Thymus (tissue), 14 donors: ENCODE measurements around the gene FAM89B. TPM values are rescaled to one million over a fixed set of nuclear protein-coding genes. Genes with fewer than 3 reads are reported as not detected.
"Not testable (repeated sequence)": the region's sequence is repeated elsewhere in the genome, so short reads cannot be mapped to it uniquely, and the experiment has no call there.

Experiments
- DNase-seq, 9 donors: peaks; one replicate each; pipeline ENCODE4 v3.0.0-alpha.2; 2013; ENCODE audit warnings: low spot score in 9 of 9, low read depth in 6 of 9, missing footprints in 1 of 9
- H3K27ac ChIP-seq, 2 donors: one replicate each; pipeline ENCODE4 v1.5.1; 2013; ENCODE audit warnings: control low read depth in 1 of 2, low read depth in 1 of 2, low read length in 1 of 2, mild to moderate bottlenecking in 1 of 2, moderate library complexity in 1 of 2
- H3K27me3 ChIP-seq, 2 donors: one replicate each; pipeline ENCODE4 v1.5.1; 2013; ENCODE audit warnings: low read length in 1 of 2; ENCODE audit not compliant: control insufficient read depth in 2 of 2, insufficient read depth in 1 of 2
- H3K36me3 ChIP-seq, 2 donors: one replicate each; pipeline ENCODE4 v1.5.1; 2013; ENCODE audit warnings: low read length in 1 of 2, mild to moderate bottlenecking in 1 of 2, moderate library complexity in 1 of 2; ENCODE audit not compliant: control insufficient read depth in 2 of 2, insufficient read depth in 2 of 2
- H3K4me1 ChIP-seq, 2 donors: one replicate each; pipeline ENCODE4 v1.5.1; 2013; ENCODE audit warnings: low read length in 2 of 2; ENCODE audit not compliant: control insufficient read depth in 2 of 2, insufficient read depth in 2 of 2
- H3K4me3 ChIP-seq, 2 donors: one replicate each; pipeline ENCODE4 v1.5.1; 2013; ENCODE audit warnings: low read length in 2 of 2, control low read depth in 1 of 2, mild to moderate bottlenecking in 1 of 2
- H3K9me3 ChIP-seq, 2 donors: one replicate each; pipeline ENCODE4 v1.5.1; 2013; ENCODE audit warnings: low read length in 1 of 2, mild to moderate bottlenecking in 1 of 2; ENCODE audit not compliant: control insufficient read depth in 2 of 2, insufficient read depth in 1 of 2
- WGBS: extraction: QIAGEN DNeasy Blood & Tissue Kit; methylation state at CpG from one replicate; pipeline ENCODE4 v1.1.7; 2013; 5-methylcytosine and 5-hydroxymethylcytosine counted together
- long read RNA-seq, 10 donors: transcript quantifications; one replicate each; lab custom pipeline, GENCODE V29; 2026
- polyA plus RNA-seq: library from polyadenylated mRNA; stranded (reverse); fragments of 200-250 nt; gene quantifications from one replicate; pipeline ENCODE4 v1.2.3, GENCODE V29; 2013
- total RNA-seq: library from RNA; stranded (reverse); fragments of 120-200 nt; gene quantifications from one replicate; pipeline ENCODE4 v1.2.4, GENCODE V29; 2013
- donor health status: healthy.

FAM89B gene
- total RNA-seq (47.2 TPM), polyA plus RNA-seq (62.2 TPM)
- long read RNA-seq, donor 1, partial matches to known transcripts, result 0 of 2 reads
- long read RNA-seq, donor 1, other reads (novel, unspliced or antisense), result 0 of 2 reads
- long read RNA-seq, donor 2, result 0 reads
- long read RNA-seq, donor 3, transcript FAM89B-201 (2 exons, 1,409 nt), result minor isoform, 7 of 66 reads
- long read RNA-seq, donor 3, transcript FAM89B-203 (2 exons, 1,263 nt), result major isoform, 40 of 66 reads
- long read RNA-seq, donor 3, transcript FAM89B-202 (2 exons, 1,337 nt), result minor isoform, 19 of 66 reads
- long read RNA-seq, donor 3, partial matches to known transcripts, result 0 of 66 reads
- long read RNA-seq, donor 3, other reads (novel, unspliced or antisense), result 0 of 66 reads
- long read RNA-seq, donor 4, transcript FAM89B-202 (2 exons, 1,337 nt), result minor isoform, 6 of 28 reads
- long read RNA-seq, donor 4, transcript FAM89B-203 (2 exons, 1,263 nt), result major isoform, 20 of 28 reads
- long read RNA-seq, donor 4, partial matches to known transcripts, result 0 of 28 reads
- long read RNA-seq, donor 4, other reads (novel, unspliced or antisense), result 0 of 28 reads
- long read RNA-seq, donor 5, transcript FAM89B-203 (2 exons, 1,263 nt), result major isoform, 51 of 79 reads
- long read RNA-seq, donor 5, transcript FAM89B-202 (2 exons, 1,337 nt), result minor isoform, 24 of 79 reads
- long read RNA-seq, donor 5, partial matches to known transcripts, result 0 of 79 reads
- long read RNA-seq, donor 5, other reads (novel, unspliced or antisense), result 0 of 79 reads
- long read RNA-seq, donor 6, transcript FAM89B-202 (2 exons, 1,337 nt), result minor isoform, 14 of 41 reads
- long read RNA-seq, donor 6, transcript FAM89B-203 (2 exons, 1,263 nt), result major isoform, 26 of 41 reads
- long read RNA-seq, donor 6, partial matches to known transcripts, result 0 of 41 reads
- long read RNA-seq, donor 6, other reads (novel, unspliced or antisense), result 0 of 41 reads
- long read RNA-seq, donor 7, transcript FAM89B-203 (2 exons, 1,263 nt), result major isoform, 9 of 34 reads
- long read RNA-seq, donor 7, transcript FAM89B-202 (2 exons, 1,337 nt), result minor isoform, 7 of 34 reads
- long read RNA-seq, donor 7, partial matches to known transcripts, result 17 of 34 reads
- long read RNA-seq, donor 7, other reads (novel, unspliced or antisense), result 0 of 34 reads
- long read RNA-seq, donor 8, transcript FAM89B-203 (2 exons, 1,263 nt), result major isoform, 7 of 16 reads
- long read RNA-seq, donor 8, transcript FAM89B-202 (2 exons, 1,337 nt), result major isoform, 7 of 16 reads
- long read RNA-seq, donor 8, partial matches to known transcripts, result 0 of 16 reads
- long read RNA-seq, donor 8, other reads (novel, unspliced or antisense), result 0 of 16 reads
- long read RNA-seq, donor 9, transcript FAM89B-203 (2 exons, 1,263 nt), result major isoform, 12 of 14 reads
- long read RNA-seq, donor 9, partial matches to known transcripts, result 0 of 14 reads
- long read RNA-seq, donor 9, other reads (novel, unspliced or antisense), result 0 of 14 reads
- long read RNA-seq, donor 10, transcript FAM89B-202 (2 exons, 1,337 nt), result minor isoform, 13 of 34 reads
- long read RNA-seq, donor 10, transcript FAM89B-203 (2 exons, 1,263 nt), result major isoform, 19 of 34 reads
- long read RNA-seq, donor 10, partial matches to known transcripts, result 0 of 34 reads
- long read RNA-seq, donor 10, other reads (novel, unspliced or antisense), result 0 of 34 reads

DNA sequence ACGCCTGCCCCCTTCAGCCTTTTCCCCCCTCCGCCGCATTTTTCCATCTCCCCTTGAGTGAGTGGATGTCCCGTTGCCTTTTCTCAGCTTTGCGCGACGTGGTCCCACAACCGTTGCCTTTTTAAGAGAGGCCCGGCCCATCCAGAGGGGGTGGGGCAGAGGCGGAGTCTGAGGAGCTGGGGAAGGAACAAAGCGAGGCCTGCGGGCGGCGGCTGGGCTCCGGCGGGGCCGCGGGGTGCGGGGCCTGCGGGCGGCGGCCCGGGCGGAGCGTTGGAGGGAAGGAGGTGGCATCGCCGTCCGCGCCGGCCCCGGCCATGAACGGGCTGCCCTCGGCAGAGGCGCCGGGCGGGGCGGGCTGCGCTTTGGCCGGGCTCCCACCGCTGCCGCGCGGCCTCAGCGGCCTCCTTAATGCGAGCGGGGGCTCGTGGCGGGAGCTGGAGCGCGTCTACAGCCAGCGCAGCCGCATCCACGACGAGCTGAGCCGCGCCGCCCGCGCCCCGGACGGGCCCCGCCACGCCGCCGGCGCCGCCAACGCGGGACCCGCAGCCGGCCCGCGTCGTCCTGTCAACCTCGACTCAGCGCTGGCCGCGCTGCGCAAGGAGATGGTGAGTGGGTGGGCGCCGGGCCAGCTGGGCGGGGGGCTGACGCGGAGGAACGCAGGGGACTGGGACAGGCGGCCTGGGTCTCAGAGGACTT is at the start of gene FAM89B:
Gene FAM89B (plus strand): TSS at position 183 of the 696 bp plus-strand sequence. CDS start 132 bp downstream, at position 315.
- peak within 1 kb of the TSS; percentile 80 to 84 for H3K4me3 ChIP-seq
- peaks cover 43 to 73% of the 10 kb centered on the region in 2 donors for H3K4me1 ChIP-seq
- peak in 7 of 9 donors; percentile 79 to 95 (median 90) for DNase-seq
- H3K36me3 ChIP-seq, result peaks cover 4 to 12% of the 10 kb centered on the region in 2 donors
- under 1% methylated on average over 86 of the region's 86 CpGs for WGBS
- no peaks in the 10 kb centered on the region for H3K27me3 ChIP-seq
- peak within 1 kb of the TSS; percentile 78 to 82 for H3K27ac ChIP-seq
- H3K9me3 ChIP-seq, result no peaks in the 10 kb centered on the region

DNA sequence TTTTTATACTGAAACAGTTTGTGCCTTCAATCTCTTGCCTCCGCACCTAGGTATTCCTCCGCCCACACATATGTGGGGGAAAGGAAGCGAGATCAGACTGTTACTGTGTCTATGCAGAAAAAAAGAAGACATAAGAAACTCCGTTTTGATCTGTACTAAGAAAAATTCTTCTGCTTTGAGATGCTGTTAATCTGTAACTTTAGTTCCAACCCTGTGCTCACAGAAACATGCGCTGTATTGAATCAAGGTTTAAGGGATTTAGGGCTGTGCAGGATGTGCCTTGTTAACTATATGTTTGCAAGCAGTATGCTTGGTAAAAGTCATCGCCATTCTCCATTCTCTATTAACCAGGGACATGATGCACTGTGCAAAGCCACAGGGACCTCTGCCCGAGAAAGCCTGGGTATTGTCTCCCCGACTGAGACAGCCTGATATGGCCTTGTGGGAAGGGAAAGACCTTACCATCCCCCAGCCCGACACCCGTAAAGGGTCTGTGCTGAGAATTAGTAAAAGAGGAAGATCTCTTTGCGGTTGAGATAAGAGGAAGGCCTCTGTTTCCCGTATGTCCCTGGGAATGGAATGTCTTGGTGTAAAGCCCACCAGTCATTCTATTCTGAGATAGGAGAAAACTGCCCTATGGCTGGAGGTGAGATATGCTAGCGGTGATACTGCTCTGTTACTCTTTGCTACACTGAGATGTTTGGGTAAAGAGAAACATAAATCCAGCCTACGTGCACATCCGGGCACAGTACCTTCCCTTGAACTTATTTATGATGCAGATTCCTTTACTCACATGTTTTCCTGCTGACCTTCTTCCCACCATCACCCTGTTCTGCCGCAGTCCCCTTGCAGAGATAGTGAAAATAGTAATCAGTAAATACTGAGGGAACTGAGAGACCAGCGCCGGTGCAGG is 49.4 kb upstream of the FAM89B start:
- not testable (repeated sequence) for H3K9me3 ChIP-seq, H3K27me3 ChIP-seq
- H3K27ac ChIP-seq, result peak overlapping the region; percentile 81 to 91
- H3K4me3 ChIP-seq, result peak overlapping the region; percentile 3 to 26
- H3K4me1 ChIP-seq, result peaks cover 21 to 44% of the 10 kb centered on the region in 2 donors
- 12% methylated on average over 18 of the region's 18 CpGs for WGBS
- peak in 5 of 9 donors; percentile 30 to 80 (median 56) for DNase-seq
- peaks cover 9 to 13% of the 10 kb centered on the region in 2 donors for H3K36me3 ChIP-seq

DNA sequence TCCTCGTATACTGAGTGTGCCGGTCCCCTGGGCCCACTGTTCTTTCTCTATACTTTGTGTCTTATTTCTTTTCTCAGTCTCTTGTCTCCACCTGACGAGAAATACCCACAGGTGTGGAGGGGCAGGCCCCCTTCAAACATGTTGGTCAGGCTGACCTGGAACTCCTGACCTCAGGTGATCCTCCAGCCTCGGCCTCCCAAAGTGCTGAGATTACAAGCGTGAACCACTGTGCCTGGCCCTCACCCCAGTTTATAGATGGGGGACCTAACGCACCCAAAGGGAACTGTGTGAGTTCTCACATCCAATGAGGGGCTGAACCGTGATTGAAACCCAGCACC is 48.7 kb upstream of the FAM89B start:
- H3K9me3 ChIP-seq, DNase-seq, H3K4me3 ChIP-seq, H3K27me3 ChIP-seq: not testable (repeated sequence)
- H3K27ac ChIP-seq, result peak overlapping the region; percentile 81 to 91
- peaks cover 21 to 44% of the 10 kb centered on the region in 2 donors for H3K4me1 ChIP-seq
- H3K36me3 ChIP-seq, result peaks cover 9 to 13% of the 10 kb centered on the region in 2 donors
- 72% methylated on average over 7 of the region's 7 CpGs for WGBS

DNA sequence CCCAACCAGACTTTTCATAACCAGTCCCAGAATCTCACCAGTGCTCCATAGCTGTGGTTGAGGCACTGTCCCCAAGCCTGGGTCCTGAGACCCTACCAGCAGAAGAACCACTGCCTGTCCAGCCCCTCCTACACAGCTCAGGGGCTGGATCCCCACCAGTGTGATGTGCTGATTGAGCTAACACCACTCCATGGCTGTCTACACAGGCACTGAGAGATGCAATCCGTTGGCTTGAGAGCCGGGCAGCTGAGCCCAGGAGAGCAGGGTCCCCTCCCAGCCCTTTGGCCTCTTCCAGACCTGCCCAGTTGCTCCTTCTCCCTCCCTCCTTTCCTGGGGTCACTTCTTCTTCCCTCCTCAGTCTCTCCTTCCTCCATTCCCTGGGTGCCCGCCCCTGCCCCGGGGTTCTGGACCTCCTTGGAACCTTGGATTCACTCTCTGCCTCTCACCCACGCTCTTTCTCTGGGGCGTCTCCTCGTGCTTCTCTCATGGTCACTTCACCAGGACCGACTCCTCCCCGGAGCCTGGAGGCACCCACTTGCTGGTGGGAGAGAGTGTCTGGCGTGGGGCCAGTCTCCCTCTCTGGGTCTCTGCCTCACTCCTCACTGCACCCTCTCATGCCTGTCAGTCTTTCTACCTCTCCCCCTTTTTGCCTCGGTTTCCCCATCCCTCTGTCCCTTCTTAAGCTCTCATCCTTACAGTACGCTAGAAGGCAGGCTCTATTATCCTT is 48.2 kb upstream of the FAM89B start:
- Histone ChIP-seq H3K27me3 (no peaks in the 10 kb centered on the region), H3K27ac (peak overlapping the region; percentile 81 to 91), H3K9me3 (no peaks in the 10 kb centered on the region), H3K4me1 (peaks cover 22 to 46% of the 10 kb centered on the region in 2 donors), H3K36me3 (peaks cover 13 to 16% of the 10 kb centered on the region in 2 donors), H3K4me3 (peak overlapping the region; percentile 4 to 47)
- DNase-seq, result no peak
- 73% methylated on average over 12 of the region's 12 CpGs for WGBS

DNA sequence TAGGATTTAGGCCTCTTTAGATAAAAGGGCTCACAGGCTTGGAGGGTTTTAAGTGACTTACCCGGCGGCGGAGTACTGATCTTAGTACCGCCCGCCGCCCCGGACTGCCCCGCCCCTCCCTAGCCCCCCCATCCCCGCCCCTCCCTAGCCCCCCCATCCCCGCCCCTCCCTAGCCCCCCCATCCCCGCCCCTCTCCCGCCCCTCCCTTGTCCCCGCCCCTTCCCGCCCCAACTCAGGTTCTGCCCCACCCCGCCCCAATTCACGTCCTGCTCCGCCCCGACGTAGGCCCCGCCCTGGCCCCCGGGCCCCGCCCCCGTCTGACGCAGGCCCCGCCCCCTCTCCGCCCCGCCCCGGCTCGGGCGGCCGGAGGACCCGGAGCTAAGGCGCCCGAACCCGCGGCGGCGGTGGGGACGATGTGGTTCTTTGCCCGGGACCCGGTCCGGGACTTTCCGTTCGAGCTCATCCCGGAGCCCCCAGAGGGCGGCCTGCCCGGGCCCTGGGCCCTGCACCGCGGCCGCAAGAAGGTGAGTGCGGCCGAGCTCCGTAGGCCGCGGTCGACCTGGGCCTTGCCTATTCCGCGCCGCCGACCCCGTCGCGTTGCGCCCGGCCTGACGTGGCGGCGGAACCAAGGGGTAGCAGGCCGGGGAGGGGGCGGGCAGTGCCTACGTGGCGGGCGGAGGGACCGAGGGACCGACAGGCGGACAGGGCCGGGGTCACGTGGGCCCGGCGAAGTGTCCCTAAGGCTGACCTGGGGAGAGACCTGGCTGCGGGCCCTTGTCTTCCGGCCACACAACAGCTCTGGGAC is 47.4 kb upstream of the FAM89B start, which contains the start of gene SCYL1:
Gene SCYL1 (plus strand): TSS at position 343 of the 805 bp plus-strand sequence. CDS start 71 bp downstream, at position 414.
- DNase-seq, result peak in 5 of 9 donors; percentile 59 to 85 (median 68)
- H3K9me3 ChIP-seq, result no peaks in the 10 kb centered on the region
- H3K4me3 ChIP-seq, result peak within 1 kb of the TSS; percentile 68 to 98
- peaks cover 19 to 21% of the 10 kb centered on the region in 2 donors for H3K36me3 ChIP-seq
- under 1% methylated on average over 81 of the region's 82 CpGs for WGBS
- H3K27me3 ChIP-seq, result no peaks in the 10 kb centered on the region
- H3K27ac ChIP-seq, result peak within 1 kb of the TSS; percentile 81 to 91
- H3K4me1 ChIP-seq, result peaks cover 27 to 54% of the 10 kb centered on the region in 2 donors

DNA sequence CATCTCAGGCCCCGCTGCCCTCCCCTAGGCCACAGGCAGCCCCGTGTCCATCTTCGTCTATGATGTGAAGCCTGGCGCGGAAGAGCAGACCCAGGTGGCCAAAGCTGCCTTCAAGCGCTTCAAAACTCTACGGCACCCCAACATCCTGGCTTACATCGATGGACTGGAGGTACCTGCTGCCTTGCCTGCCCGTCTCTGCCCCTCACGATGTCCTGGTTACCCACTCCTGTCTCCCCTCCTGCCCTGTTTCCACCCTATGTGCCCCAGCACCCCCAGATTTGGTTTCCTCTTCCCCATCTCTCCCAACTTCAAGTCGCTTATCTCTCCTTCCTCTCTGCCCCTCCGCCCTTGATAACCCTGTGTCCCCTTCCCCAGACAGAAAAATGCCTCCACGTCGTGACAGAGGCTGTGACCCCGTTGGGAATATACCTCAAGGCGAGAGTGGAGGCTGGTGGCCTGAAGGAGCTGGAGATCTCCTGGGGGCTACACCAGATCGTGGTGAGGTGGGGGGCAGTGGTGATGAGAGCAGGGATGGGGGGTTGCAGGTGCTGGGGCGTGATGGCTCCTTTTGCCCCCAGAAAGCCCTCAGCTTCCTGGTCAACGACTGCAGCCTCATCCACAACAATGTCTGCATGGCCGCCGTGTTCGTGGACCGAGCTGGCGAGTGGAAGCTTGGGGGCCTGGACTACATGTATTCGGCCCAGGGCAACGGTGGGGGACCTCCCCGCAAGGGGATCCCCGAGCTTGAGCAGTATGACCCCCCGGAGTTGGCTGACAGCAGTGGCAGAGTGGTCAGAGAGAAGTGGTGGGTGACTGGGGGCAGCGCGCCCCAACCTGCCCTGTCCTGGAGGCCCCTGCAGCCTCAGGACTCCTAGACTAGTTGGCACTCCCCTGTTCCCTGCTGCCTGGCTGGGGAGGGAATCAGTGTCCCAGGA is 46.5 kb upstream of the FAM89B start:
- Histone ChIP-seq H3K36me3 (peaks cover 28 to 29% of the 10 kb centered on the region in 2 donors), H3K4me1 (peaks cover 29 to 57% of the 10 kb centered on the region in 2 donors)
- WGBS, result 54% methylated on average over 31 of the region's 31 CpGs

More for the DNA sequence above, 46.5 kb upstream of the FAM89B start:
- DNase-seq, result peak in 2 of 9 donors; percentile 21 to 48
- Histone ChIP-seq H3K4me3 (peak overlapping the region; percentile 68 to 98), H3K27ac (peak overlapping the region; percentile 10 to 33), H3K9me3 (no peaks in the 10 kb centered on the region), H3K27me3 (no peaks in the 10 kb centered on the region)
